Psoas muscle (tissue), 8 donors: ENCODE results near the gene MSI1. TPM values are rescaled to one million over a fixed set of nuclear protein-coding genes. Genes with fewer than 3 reads are reported as not detected.

ENCODE experiments used
- ATAC-seq, 4 donors: fragments of 200-7000 bp; cut with Tn5 transposase; one replicate each; pipeline ENCODE4 v1.9.1; 2020; ENCODE audit warnings: moderate library complexity in 3 of 4, mild to moderate bottlenecking in 2 of 4
- DNase-seq, 2 donors: peaks; one replicate each; pipeline ENCODE4 v3.0.0-alpha.2; 2020
- H3K27ac ChIP-seq: fragments of 200-600 bp; one replicate; pipeline ENCODE4 v1.8.0; 2022
- H3K27me3 ChIP-seq, 3 donors: fragments of 200-600 bp in 1 of 3; one replicate each; pipeline versions ENCODE4 v1.6.1 to v1.8.0; 2013 to 2022; ENCODE audit warnings: low read length in 2 of 3, mild to moderate bottlenecking in 2 of 3, moderate library complexity in 1 of 3; ENCODE audit not compliant: insufficient read depth in 3 of 3
- H3K36me3 ChIP-seq, 2 donors: fragments of 200-600 bp in 1 of 2; one replicate each; pipeline versions ENCODE4 v1.6.1 to v1.8.0; 2013 to 2022; ENCODE audit warnings: low read depth in 1 of 2, mild to moderate bottlenecking in 1 of 2, moderate library complexity in 1 of 2; ENCODE audit not compliant: insufficient read depth in 1 of 2
- H3K4me1 ChIP-seq: fragments of 200-600 bp; one replicate; pipeline ENCODE4 v1.8.0; 2022
- H3K4me3 ChIP-seq: fragments of 200-600 bp; one replicate; pipeline ENCODE4 v1.8.0; 2022; ENCODE audit warnings: mild to moderate bottlenecking
- H3K9me3 ChIP-seq: fragments of 200-600 bp; one replicate; pipeline ENCODE4 v1.8.0; 2022
- CTCF ChIP-seq: fragments of 200-600 bp; IDR thresholded peaks from one replicate; pipeline ENCODE4 v1.8.0; 2022; ENCODE audit warnings: antibody characterized with exemption
- WGBS, 3 donors: extraction: QIAGEN DNeasy Blood & Tissue Kit; methylation state at CpG; one replicate each; pipeline versions ENCODE4 v1.1.6 to v1.1.7; 2013; 5-methylcytosine and 5-hydroxymethylcytosine counted together
- intact Hi-C, 2 donors: fragments of 100-400 bp; cut with DNase I; formaldehyde crosslinking; loops; one replicate each; pipeline versions ENCODE4 v1.11.0 to v1.14.2; 2022
- polyA plus RNA-seq, 3 donors: library from polyadenylated mRNA; stranded (reverse); fragments of 200-250 nt; gene quantifications; one replicate each; pipeline ENCODE4 v1.2.3, GENCODE V29; 2013
- total RNA-seq, 4 donors: library from RNA; stranded (reverse); fragmentation: NEBNext Ultra II Directional in 2 of 4; extraction: Animal tissue kit (Norgen Biotek cat#: 25700) in 2 of 4; gene quantifications; one replicate each; pipeline versions ENCODE4 v1.2.1 to v1.2.4, GENCODE V29; 2021 to 2023
- donor health status: healthy with polysubstance abuse.
- donor health status: DM: no; HTN: no; CAD: no; lungs with moderate emphysema.
- donor health status: Bipolar disorder and iron deficiency.
- donor health status: healthy.
- donor health status: DM: yes; HTN: yes; CAD: no.
- donor health status: DM: no; HTN: no; CAD: no.
- donor health status: DM: no; HTN: no; CAD: no.
- donor health status: DM: yes; HTN: yes; CAD: no.

The MSI1 gene
- total and polyA plus RNA-seq, 7 donors, result 0.03 to 0.20 (median 0.05) TPM; not detected in 3

- 91 to 97% (median 95%) methylated on average over 4 of the region's 4 CpGs for WGBS, 3 donors
- no peaks in the 10 kb centered on the region for H3K36me3 ChIP-seq
- DNase-seq (no peak), ATAC-seq (no peak)
- H3K9me3 ChIP-seq, result no peaks in the 10 kb centered on the region
- no peak overlapping the region for H3K27ac ChIP-seq
- H3K27me3 ChIP-seq, result peaks cover 0 to 13% (median 0%) of the 10 kb centered on the region in 3 donors
- no peak for TF ChIP-seq CTCF
- H3K4me1 ChIP-seq, result no peaks in the 10 kb centered on the region
- intact Hi-C loops, result no loop called here
- H3K4me3 ChIP-seq, result no peak overlapping the region
Measured at GRCh38 chr12:120353556-120354317, 15.2 kb downstream of the MSI1 start.

DNA sequence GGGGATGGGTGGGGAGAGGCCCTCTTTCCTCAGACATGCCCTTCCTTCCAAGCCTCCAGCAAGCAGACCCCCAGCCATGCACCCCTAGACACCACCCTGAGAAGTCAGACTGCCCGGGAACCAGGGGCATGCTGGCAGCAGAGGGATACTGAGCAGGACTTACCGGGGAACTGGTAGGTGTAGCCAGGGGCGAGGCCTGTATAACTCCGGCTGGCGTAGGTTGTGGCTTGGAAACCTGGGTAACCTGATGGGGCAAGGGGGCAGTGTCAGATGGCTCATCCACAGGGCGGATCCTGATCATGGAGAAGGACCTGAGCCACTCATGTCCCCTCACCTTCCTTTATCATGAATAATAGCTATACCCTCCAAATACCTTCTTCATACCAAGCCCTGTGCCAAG is 15.8 kb downstream of the MSI1 start:
- TF ChIP-seq CTCF, result no peak
- 92 to 100% (median 95%) methylated on average over 5 to 6 of the region's 6 CpGs for WGBS, 3 donors
- H3K4me3 ChIP-seq, result no peak overlapping the region
- ATAC-seq (no peak), DNase-seq (no peak)
- H3K36me3 ChIP-seq, result no peaks in the 10 kb centered on the region
- H3K9me3 ChIP-seq, result no peaks in the 10 kb centered on the region
- H3K4me1 ChIP-seq, result no peaks in the 10 kb centered on the region
- H3K27ac ChIP-seq, result no peak overlapping the region
- peaks cover 0 to 13% (median 0%) of the 10 kb centered on the region in 3 donors for H3K27me3 ChIP-seq
- intact Hi-C loops, result no loop called here

DNA sequence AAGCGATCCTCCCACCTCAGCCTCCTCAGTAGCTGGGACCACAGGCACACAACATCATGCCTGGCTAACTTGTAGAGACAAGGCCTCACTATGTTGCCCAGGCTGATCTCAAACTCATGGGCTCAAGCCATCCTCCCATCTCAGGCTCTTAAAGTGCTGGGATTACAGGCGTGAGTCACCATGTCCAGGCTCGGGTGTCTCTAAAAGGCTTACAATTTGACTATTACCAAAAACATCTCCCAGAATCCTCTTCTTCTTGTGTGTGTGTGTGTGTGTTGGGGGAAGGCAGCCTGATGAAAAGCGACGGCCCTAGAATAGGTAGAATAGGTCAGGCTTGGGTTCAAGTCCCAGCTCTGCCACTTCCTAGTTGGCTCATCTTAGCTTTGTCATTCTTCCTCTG is 16.8 kb downstream of the MSI1 start:
- DNase-seq (no peak), ATAC-seq (no peak)
- Histone ChIP-seq H3K4me3 (no peak overlapping the region), H3K27ac (no peak overlapping the region), H3K27me3 (peaks cover 0 to 13% (median 0%) of the 10 kb centered on the region in 3 donors), H3K4me1 (no peaks in the 10 kb centered on the region), H3K9me3 (no peaks in the 10 kb centered on the region), H3K36me3 (no peaks in the 10 kb centered on the region)
- WGBS, 3 donors, result 70 to 79% (median 76%) methylated on average over 5 of the region's 5 CpGs
- TF ChIP-seq CTCF, result no peak
- intact Hi-C loops, result no loop called here

DNA sequence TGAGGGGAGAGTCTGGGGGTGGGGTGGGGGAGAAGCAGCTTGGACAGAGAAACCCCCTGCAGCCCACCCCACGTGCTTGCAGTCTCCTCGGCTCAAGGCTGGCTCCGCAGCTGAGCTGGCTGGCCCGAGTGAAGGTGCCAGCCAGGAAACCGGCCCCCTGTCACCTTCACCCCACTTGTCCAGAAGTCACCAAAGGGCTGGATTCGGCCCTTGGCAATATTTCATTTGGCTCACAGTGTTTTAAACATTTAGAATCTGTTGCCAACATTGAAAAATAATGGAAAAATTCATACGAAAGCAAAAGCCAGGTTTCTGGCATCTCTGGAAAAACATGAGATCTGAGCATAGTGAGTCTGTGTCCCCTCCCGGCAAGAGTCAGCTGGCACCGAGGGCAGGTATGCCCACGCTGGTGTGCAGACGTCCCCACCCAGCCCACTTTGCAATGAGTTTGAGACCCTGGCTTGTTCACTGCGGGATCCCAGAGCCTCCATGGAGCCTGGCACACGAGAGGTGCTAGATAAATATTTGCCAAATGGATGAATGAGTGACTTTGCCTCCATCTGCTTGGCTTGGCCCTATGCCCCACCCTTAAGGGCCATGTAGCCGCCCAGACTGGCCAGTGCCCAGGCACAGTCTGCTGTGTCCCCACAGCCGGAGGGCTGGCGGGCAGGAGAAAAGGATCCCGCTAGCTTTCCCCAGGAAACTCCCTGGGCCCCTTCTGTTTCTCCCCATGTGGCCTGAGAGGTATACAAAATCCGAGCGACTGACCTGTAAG is 18.2 kb downstream of the MSI1 start:
- intact Hi-C loops, result no loop called here
- H3K36me3 ChIP-seq, result no peaks in the 10 kb centered on the region
- DNase-seq (no peak), ATAC-seq (no peak)
- TF ChIP-seq CTCF, result no peak
- whole genome bisulfite sequencing, 3 donors, result 30 to 49% (median 33%) methylated on average over 19 of the region's 19 CpGs
- H3K27ac ChIP-seq, result no peak overlapping the region
- no peak overlapping the region for H3K4me3 ChIP-seq
- H3K27me3 ChIP-seq, result peaks cover 0 to 13% (median 0%) of the 10 kb centered on the region in 3 donors
- no peaks in the 10 kb centered on the region for H3K4me1 ChIP-seq
- H3K9me3 ChIP-seq, result no peaks in the 10 kb centered on the region
